Chondrocyte (in vitro differentiated cells): Measurements from ENCODE around the gene DBH. TPM values are rescaled to one million over a fixed set of nuclear protein-coding genes. Genes with fewer than 3 reads are reported as not detected.

Experiments
- DNase-seq: peaks from one replicate; pipeline ENCODE4 v3.0.0; 2021; ENCODE audit warnings: mixed read lengths, low spot score
- H3K27ac Mint-ChIP-seq: one replicate; pipeline ENCODE4 v1.8.0; 2021; ENCODE audit warnings: mild to moderate bottlenecking, moderate library complexity, mixed read lengths; ENCODE audit not compliant: unreplicated experiment
- H3K27me3 Mint-ChIP-seq: 2 replicates; pipeline ENCODE4 v1.8.0; 2021; ENCODE audit warnings: low read depth, mixed read lengths
- H3K36me3 Mint-ChIP-seq: 2 replicates; pipeline ENCODE4 v1.8.0; 2021; ENCODE audit warnings: low read depth, mixed read lengths
- H3K4me1 Mint-ChIP-seq: 2 replicates; pipeline ENCODE4 v1.8.0; 2021; ENCODE audit warnings: low read depth, mild to moderate bottlenecking, mixed read lengths
- H3K4me3 Mint-ChIP-seq: one replicate; pipeline ENCODE4 v1.8.0; 2021; ENCODE audit warnings: mild to moderate bottlenecking, moderate library complexity, mixed read lengths; ENCODE audit not compliant: unreplicated experiment
- H3K9me3 Mint-ChIP-seq: 2 replicates; pipeline ENCODE4 v1.8.0; 2021; ENCODE audit warnings: low read depth, mixed read lengths
- total RNA-seq: library from RNA; stranded (reverse); gene quantifications from 3 replicates; pipeline ENCODE4 v1.2.1, GENCODE V29; 2021
- TF ChIP-seq, protein P1 (sequence below): fragments of 200-600 bp; sonication (generic); IDR thresholded peaks from 2 replicates; pipeline ENCODE4 v1.5.0; 2021; ENCODE audit warnings: antibody characterized with exemption, mild to moderate bottlenecking, moderate library complexity

DBH gene
- total RNA-seq, 1 donor from 2014 or later, result not detected

- peak; percentile 52 for DNase-seq
- Mint-ChIP-seq H3K4me3 (no peak overlapping the region), H3K4me1 (no peaks in the 10 kb centered on the region), H3K27me3 (peaks cover 43% of the 10 kb centered on the region), H3K9me3 (peaks cover 15% of the 10 kb centered on the region), H3K36me3 (peaks cover 7% of the 10 kb centered on the region), H3K27ac (no peak overlapping the region)
- TF ChIP-seq, protein P1, sequence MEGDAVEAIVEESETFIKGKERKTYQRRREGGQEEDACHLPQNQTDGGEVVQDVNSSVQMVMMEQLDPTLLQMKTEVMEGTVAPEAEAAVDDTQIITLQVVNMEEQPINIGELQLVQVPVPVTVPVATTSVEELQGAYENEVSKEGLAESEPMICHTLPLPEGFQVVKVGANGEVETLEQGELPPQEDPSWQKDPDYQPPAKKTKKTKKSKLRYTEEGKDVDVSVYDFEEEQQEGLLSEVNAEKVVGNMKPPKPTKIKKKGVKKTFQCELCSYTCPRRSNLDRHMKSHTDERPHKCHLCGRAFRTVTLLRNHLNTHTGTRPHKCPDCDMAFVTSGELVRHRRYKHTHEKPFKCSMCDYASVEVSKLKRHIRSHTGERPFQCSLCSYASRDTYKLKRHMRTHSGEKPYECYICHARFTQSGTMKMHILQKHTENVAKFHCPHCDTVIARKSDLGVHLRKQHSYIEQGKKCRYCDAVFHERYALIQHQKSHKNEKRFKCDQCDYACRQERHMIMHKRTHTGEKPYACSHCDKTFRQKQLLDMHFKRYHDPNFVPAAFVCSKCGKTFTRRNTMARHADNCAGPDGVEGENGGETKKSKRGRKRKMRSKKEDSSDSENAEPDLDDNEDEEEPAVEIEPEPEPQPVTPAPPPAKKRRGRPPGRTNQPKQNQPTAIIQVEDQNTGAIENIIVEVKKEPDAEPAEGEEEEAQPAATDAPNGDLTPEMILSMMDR, result no peak
Observed at GRCh38 chr9:133601746-133602145, 34.4 kb upstream of the DBH start.

DNA sequence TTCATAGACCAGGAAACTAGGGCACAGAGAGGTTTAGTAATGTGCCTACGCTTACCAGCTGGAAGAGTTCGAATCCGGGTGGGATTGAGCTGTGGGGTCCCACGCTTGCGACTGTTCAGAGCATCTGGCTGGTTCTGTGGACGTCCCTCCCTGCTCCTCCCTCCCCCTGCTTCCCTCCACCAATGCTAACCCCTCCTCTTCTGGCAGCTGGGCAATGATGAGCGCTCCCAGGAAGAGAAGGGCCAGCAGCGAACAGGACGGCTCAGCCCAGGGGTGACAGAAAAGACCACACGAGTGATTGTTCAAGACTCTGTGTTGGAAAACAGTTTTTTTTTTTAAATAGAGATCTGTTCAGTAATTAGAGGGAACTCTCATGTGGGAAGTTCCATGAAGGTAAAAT, 33.9 kb upstream of the DBH start:
- Mint-ChIP-seq H3K27me3 (peaks cover 45% of the 10 kb centered on the region), H3K4me1 (no peaks in the 10 kb centered on the region), H3K27ac (no peak overlapping the region), H3K4me3 (no peak overlapping the region), H3K36me3 (peaks cover 3% of the 10 kb centered on the region), H3K9me3 (peaks cover 9% of the 10 kb centered on the region)
- DNase-seq, result peak; percentile 35
- TF ChIP-seq, protein P1, result no peak

GRCh38 chr9:133603135-133603927, 32.8 kb upstream of the DBH start:
- no peaks in the 10 kb centered on the region for H3K36me3 Mint-ChIP-seq
- no peak overlapping the region for H3K27ac Mint-ChIP-seq
- DNase-seq, result peak; percentile 44
- no peak overlapping the region for H3K4me3 Mint-ChIP-seq
- no peaks in the 10 kb centered on the region for H3K4me1 Mint-ChIP-seq
- TF ChIP-seq, protein P1, result peak; percentile 5
- peaks cover 53% of the 10 kb centered on the region for H3K27me3 Mint-ChIP-seq
- H3K9me3 Mint-ChIP-seq, result no peaks in the 10 kb centered on the region

- Mint-ChIP-seq H3K36me3 (no peaks in the 10 kb centered on the region), H3K4me3 (no peak overlapping the region), H3K27ac (no peak overlapping the region), H3K4me1 (no peaks in the 10 kb centered on the region), H3K9me3 (no peaks in the 10 kb centered on the region), H3K27me3 (peaks cover 54% of the 10 kb centered on the region)
- peak; percentile 41 for DNase-seq
- TF ChIP-seq, protein P1, result no peak
Observed at GRCh38 chr9:133604214-133604613, 31.9 kb upstream of the DBH start.

DNA sequence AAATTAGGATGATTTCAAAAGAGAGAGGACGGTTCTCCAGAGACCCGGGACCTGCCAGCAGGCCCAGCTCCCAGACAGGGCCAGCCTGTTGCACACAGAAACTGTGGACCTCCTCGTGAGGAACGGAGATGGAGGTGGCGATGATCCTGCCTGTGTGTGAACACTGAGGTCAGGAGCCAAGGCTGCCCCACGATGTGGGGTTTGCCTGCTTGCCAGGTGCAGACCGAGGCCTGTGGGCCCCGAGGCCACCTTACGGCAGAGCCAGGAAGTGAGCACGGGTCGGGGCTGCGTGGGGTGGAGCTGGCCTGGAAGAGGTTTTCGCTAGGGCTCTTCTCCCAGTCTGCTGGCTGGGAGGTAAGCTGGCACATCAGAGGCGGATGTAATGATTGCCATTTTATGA, 31.3 kb upstream of the DBH start:
- no peaks in the 10 kb centered on the region for H3K36me3 Mint-ChIP-seq
- peak; percentile 67 for DNase-seq
- no peak overlapping the region for H3K27ac Mint-ChIP-seq
- TF ChIP-seq, protein P1, result no peak
- peaks cover 59% of the 10 kb centered on the region for H3K27me3 Mint-ChIP-seq
- peaks cover 5% of the 10 kb centered on the region for H3K4me1 Mint-ChIP-seq
- no peak overlapping the region for H3K4me3 Mint-ChIP-seq
- H3K9me3 Mint-ChIP-seq, result no peaks in the 10 kb centered on the region
